ENCODE data around the gene NACC2.

GRCh38 chr9:136119883-136120393, 24.8 kb upstream of the NACC2 start:
- no peak for TF ChIP-seq POLR2A (IDR thresholded peaks at IDR 0.05; ENCODE audit: low read length)
- no peak for TF ChIP-seq GATA1 (IDR thresholded peaks at IDR 0.05; ENCODE audit: low read depth, low read length)

Measured in erythroblast (primary cell).